Left lung (tissue), 10 donors: ENCODE data around the gene CCL4. TPM values are rescaled to one million over a fixed set of nuclear protein-coding genes. Genes with fewer than 3 reads are reported as not detected.
A peak's percentile ranks its signal among the peaks of the same experiment; 100 is the strongest.

Experiments used
- ATAC-seq: fragments of 200-7000 bp; cut with Tn5 transposase; one replicate; pipeline ENCODE4 v1.9.1; 2020; ENCODE audit warnings: moderate library complexity
- DNase-seq, 4 donors: peaks; one replicate each; pipeline ENCODE4 v3.0.0-alpha.2; 2013 to 2020
- H3K27ac ChIP-seq, 2 donors: fragments of 200-600 bp; sonication (generic) in 1 of 2; one replicate each; pipeline versions ENCODE4 v1.5.0 to v1.8.0; 2020 to 2021
- H3K27me3 ChIP-seq, 2 donors: fragments of 200-600 bp; sonication (generic) in 1 of 2; one replicate each; pipeline versions ENCODE4 v1.5.0 to v1.8.0; 2020 to 2021
- H3K36me3 ChIP-seq, 2 donors: fragments of 200-600 bp; sonication (generic) in 1 of 2; one replicate each; pipeline versions ENCODE4 v1.5.0 to v1.8.0; 2020 to 2021
- H3K4me1 ChIP-seq, 2 donors: fragments of 200-600 bp; one replicate each; pipeline ENCODE4 v1.8.0; 2021
- H3K4me3 ChIP-seq, 2 donors: fragments of 200-600 bp; sonication (generic) in 1 of 2; one replicate each; pipeline versions ENCODE4 v1.5.0 to v1.8.0; 2020 to 2021; ENCODE audit warnings: mild to moderate bottlenecking in 1 of 2
- H3K9me3 ChIP-seq, 2 donors: fragments of 200-600 bp; sonication (generic) in 1 of 2; one replicate each; pipeline versions ENCODE4 v1.5.0 to v1.8.0; 2020 to 2021
- intact Hi-C, 2 donors: fragments of 100-400 bp; cut with DNase I; formaldehyde crosslinking; loops; one replicate each; pipeline versions ENCODE4 v1.11.2 to v1.14.2; 2022
- polyA plus RNA-seq, 6 donors: library from polyadenylated mRNA; unstranded; fragments of 120-200 nt; gene quantifications; one replicate each; pipeline ENCODE4 v1.2.1, GENCODE V29; 2013; ENCODE audit not compliant: insufficient read length in 6 of 6
- total RNA-seq, 2 donors: library from RNA; stranded (reverse); fragmentation: NEBNext Ultra II Directional; extraction: Animal tissue kit (Norgen Biotek cat#: 25700); gene quantifications; one replicate each; pipeline ENCODE4 v1.2.1, GENCODE V29; 2021
- TF ChIP-seq, protein P1 (sequence below), 2 donors: fragments of 200-600 bp; sonication (generic) in 1 of 2; IDR thresholded peaks; one replicate each; pipeline versions ENCODE4 v1.5.0 to v1.8.0; 2021; ENCODE audit warnings: antibody characterized with exemption in 2 of 2
- donor health status: DM: no; HTN: yes; CAD: no.
- donor health status: DM: no; HTN: no; CAD: no.

CCL4 gene
- total and polyA plus RNA-seq, 8 donors = 0.72 to 62.0 (median 6.6) TPM

- DNase-seq (no peak), ATAC-seq (no peak)
- H3K27me3 ChIP-seq = no peaks in the 10 kb centered on the region
- no peaks in the 10 kb centered on the region for H3K9me3 ChIP-seq
- peaks cover 0 to 23% of the 10 kb centered on the region in 2 donors for H3K4me1 ChIP-seq
- no peak overlapping the region for H3K27ac ChIP-seq
- TF ChIP-seq, protein P1, sequence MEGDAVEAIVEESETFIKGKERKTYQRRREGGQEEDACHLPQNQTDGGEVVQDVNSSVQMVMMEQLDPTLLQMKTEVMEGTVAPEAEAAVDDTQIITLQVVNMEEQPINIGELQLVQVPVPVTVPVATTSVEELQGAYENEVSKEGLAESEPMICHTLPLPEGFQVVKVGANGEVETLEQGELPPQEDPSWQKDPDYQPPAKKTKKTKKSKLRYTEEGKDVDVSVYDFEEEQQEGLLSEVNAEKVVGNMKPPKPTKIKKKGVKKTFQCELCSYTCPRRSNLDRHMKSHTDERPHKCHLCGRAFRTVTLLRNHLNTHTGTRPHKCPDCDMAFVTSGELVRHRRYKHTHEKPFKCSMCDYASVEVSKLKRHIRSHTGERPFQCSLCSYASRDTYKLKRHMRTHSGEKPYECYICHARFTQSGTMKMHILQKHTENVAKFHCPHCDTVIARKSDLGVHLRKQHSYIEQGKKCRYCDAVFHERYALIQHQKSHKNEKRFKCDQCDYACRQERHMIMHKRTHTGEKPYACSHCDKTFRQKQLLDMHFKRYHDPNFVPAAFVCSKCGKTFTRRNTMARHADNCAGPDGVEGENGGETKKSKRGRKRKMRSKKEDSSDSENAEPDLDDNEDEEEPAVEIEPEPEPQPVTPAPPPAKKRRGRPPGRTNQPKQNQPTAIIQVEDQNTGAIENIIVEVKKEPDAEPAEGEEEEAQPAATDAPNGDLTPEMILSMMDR (IDR thresholded peaks at IDR 0.05) = no peak
- intact Hi-C loops = no loop called here
- no peak overlapping the region for H3K4me3 ChIP-seq
- H3K36me3 ChIP-seq = no peaks in the 10 kb centered on the region
These were observed 42.8 kb upstream of the CCL4 start for GRCh38 chr17:36060816-36061215.

DNA sequence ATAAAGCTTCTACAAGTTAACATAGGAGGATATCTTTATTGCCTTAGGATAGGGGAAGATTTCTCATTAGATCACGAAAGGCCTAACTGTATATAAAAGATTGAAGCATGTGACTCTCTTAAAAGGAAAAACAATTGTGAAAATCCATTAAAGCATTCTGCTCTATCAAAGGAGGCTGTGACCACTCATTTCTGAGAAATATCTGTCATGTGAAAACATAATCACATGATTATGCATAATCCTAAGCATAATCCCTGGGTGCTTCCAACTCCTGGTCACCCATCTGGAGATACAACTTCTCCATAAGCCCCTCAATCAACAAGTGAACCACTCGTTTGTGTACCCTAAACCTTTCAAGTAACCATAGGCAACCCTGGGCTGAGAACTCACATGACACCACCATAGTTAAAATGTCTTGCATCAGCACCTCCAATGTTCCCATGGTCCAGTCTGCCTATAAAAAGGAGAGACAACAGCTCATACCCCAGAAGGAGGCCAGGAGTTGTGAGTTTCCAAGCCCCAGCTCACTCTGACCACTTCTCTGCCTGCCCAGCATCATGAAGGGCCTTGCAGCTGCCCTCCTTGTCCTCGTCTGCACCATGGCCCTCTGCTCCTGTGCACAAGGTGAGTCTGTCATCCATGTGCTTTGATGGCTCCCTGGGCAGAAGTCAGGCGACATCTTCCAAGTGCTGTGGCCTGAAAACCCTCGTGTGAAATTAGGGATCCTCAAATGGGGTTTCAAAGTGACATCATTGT, 39.7 kb upstream of the CCL4 start, which contains the start of gene CCL18:
Gene CCL18 (plus strand): TSS at position 487 of the 756 bp plus-strand sequence. CDS start 71 bp downstream, at position 558.
- intact Hi-C loops = no loop called here
- peak; percentile 40 for ATAC-seq
- Histone ChIP-seq H3K4me1 (no peaks in the 10 kb centered on the region), H3K9me3 (no peaks in the 10 kb centered on the region), H3K4me3 (peak within 1 kb of the TSS in 1 of 2 donors; percentile 9), H3K36me3 (no peaks in the 10 kb centered on the region), H3K27ac (no peak within 1 kb of the TSS), H3K27me3 (no peaks in the 10 kb centered on the region)
- DNase-seq = no peak
- TF ChIP-seq, protein P1 (IDR thresholded peaks at IDR 0.05) = no peak

DNA sequence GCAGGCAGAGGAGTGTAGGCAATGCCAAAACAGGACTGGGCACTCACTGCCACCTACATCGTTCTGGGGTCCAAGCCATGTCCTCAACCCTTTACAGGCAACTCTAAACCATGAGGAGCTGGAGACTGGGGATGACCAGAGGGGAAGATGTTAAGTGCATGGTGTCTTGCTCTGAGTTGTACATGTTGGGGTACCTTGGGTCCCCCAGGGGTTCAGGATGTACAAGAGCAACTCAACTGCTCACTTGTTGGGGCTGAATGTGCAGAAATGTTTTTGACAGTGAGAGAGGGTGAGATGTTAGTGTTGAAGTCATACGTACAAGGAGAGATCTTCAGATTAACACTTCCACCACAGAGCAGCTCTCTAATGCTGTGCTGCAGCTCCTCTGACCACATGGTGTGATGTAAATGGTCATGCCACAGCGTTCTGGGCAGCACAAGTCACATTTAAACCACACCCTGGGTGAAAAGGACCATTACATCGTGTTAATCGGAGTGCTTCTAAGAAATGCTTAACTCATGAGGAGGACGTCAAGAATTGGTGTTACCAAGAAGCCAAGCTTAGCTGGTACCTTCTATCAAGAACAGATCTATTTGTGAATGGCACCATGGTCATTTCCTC, 37.2 kb upstream of the CCL4 start:
- peak; percentile 62 for ATAC-seq
- TF ChIP-seq, protein P1 (IDR thresholded peaks at IDR 0.05) = no peak
- no peak overlapping the region for H3K4me3 ChIP-seq
- H3K27ac ChIP-seq = no peak overlapping the region
- peaks cover 0 to 6% of the 10 kb centered on the region in 2 donors for H3K4me1 ChIP-seq
- no peaks in the 10 kb centered on the region for H3K27me3 ChIP-seq
- intact Hi-C loops = no loop called here
- no peaks in the 10 kb centered on the region for H3K36me3 ChIP-seq
- no peak for DNase-seq
- no peaks in the 10 kb centered on the region for H3K9me3 ChIP-seq

DNA sequence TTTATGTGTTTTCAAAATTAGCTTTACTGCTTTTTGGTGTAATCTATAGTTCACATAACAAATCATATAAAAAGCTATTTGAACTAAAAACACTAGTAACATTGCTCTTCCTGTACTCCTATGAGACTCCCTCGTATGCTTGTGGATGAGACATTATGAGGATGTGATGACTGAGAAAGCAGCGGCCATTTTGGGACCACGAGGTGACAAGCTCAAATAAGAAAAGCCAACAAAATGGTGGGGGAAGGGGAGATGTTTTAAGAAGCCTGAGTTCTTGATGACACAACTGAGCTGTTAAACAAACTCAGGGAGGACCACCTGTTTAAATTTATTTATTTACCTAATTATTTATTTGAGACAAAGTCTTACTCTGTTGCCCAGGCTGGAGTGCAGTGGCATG, 35.1 kb upstream of the CCL4 start:
- Histone ChIP-seq H3K4me1 (peaks cover 0 to 6% of the 10 kb centered on the region in 2 donors), H3K27me3 (no peaks in the 10 kb centered on the region), H3K27ac (no peak overlapping the region), H3K9me3 (no peaks in the 10 kb centered on the region), H3K36me3 (no peaks in the 10 kb centered on the region), H3K4me3 (no peak overlapping the region)
- DNase-seq (no peak), ATAC-seq (no peak)
- intact Hi-C loops = no loop called here
- TF ChIP-seq, protein P1 (IDR thresholded peaks at IDR 0.05) = no peak

DNA sequence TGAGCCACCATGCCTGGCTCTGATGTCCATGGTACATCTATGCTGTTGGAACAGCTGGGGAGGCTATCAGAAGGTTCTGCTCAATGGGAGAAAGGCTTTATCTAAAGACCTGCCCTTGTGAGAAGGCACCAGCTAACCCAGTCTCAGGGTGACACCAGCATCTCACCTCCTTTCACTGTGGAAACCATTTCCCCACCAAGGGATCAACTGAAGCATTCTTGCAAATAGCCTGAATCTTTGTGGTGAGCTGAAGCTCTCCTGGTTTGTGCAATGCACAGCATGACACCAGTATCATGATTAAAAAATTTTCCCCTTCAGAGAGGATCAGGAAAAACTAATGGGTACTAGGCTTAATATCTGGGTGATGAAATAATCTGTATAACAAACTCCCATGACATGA, 34.5 kb upstream of the CCL4 start:
- TF ChIP-seq, protein P1 (IDR thresholded peaks at IDR 0.05) = no peak
- intact Hi-C loops = no loop called here
- ATAC-seq (no peak), DNase-seq (no peak)
- Histone ChIP-seq H3K27ac (no peak overlapping the region), H3K36me3 (no peaks in the 10 kb centered on the region), H3K9me3 (no peaks in the 10 kb centered on the region), H3K4me3 (no peak overlapping the region), H3K4me1 (peaks cover 0 to 6% of the 10 kb centered on the region in 2 donors), H3K27me3 (no peaks in the 10 kb centered on the region)
